HEK293 (cell line): ENCODE results near the gene MID1IP1.

Experiments used
- KLF16 ChIP-seq: fragments of 450-650 bp; formaldehyde crosslinking; IDR thresholded peaks from 2 replicates; pipeline ENCODE4 v1.5.1; 2017; ENCODE audit warnings: missing biosample characterization, missing genetic modification characterization
- KLF9 ChIP-seq: fragments of 450-650 bp; formaldehyde crosslinking; IDR thresholded peaks from 2 replicates; pipeline ENCODE4 v1.5.1; 2016; ENCODE audit warnings: missing biosample characterization, missing genetic modification characterization, low read depth
- MEIS1 ChIP-seq: sonication (generic); formaldehyde crosslinking; IDR thresholded peaks from 2 replicates; pipeline ENCODE4 v1.8.1; 2022; ENCODE audit warnings: missing genetic modification reagents, mild to moderate bottlenecking, borderline replicate concordance
- WT1 ChIP-seq: fragments of 450-650 bp; formaldehyde crosslinking; IDR thresholded peaks from 2 replicates; pipeline ENCODE4 v1.5.1; 2016; ENCODE audit warnings: missing biosample characterization, missing genetic modification characterization
- YY2 ChIP-seq: fragments of 450-650 bp; formaldehyde crosslinking; IDR thresholded peaks from 2 replicates; pipeline ENCODE4 v1.5.1; 2016; ENCODE audit warnings: missing biosample characterization, missing genetic modification characterization
- ZNF121 ChIP-seq: fragments of 450-650 bp; formaldehyde crosslinking; IDR thresholded peaks from 2 replicates; pipeline ENCODE4 v1.5.1; 2016; ENCODE audit warnings: missing biosample characterization, missing genetic modification characterization
- TF ChIP-seq, protein P1 (sequence below): fragments of 450-650 bp; formaldehyde crosslinking; IDR thresholded peaks from 2 replicates; pipeline ENCODE4 v1.5.1; 2016; ENCODE audit warnings: missing biosample characterization, missing genetic modification characterization
- TF ChIP-seq, protein P2 (sequence below): fragments of 450-650 bp; formaldehyde crosslinking; IDR thresholded peaks from 2 replicates; pipeline ENCODE4 v1.5.1; 2016; ENCODE audit warnings: missing biosample characterization, missing genetic modification characterization
- TF ChIP-seq, protein P3 (sequence below): fragments of 450-650 bp; formaldehyde crosslinking; IDR thresholded peaks from 2 replicates; pipeline ENCODE4 v1.5.1; 2016; ENCODE audit warnings: missing biosample characterization, missing genetic modification characterization
- TF ChIP-seq, protein P4 (sequence below): fragments of 450-650 bp; formaldehyde crosslinking; optimal IDR thresholded peaks from 2 replicates; pipeline ENCODE3; 2016; ENCODE audit warnings: missing biosample characterization, mild to moderate bottlenecking, missing genetic modification characterization

DNA sequence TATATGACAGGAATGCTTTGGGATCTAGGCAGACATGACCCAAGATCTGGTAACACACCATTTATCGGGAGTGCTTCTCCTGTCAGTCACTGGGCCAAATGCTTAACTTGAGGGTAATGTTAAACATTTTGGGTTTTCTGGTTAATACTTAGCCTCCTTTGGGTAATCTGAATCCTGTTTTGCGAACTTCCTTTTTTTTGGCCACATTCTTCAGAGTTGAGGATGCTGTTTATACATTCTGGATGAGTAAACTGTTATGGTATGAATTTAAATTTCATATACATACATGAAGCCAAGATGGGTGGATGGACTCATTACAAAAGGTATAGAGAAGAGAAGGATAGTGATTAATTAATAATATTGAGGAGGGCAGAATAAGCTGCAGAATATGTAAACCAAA lies 36.1 kb downstream of the MID1IP1 start:
- TF ChIP-seq, protein P1, sequence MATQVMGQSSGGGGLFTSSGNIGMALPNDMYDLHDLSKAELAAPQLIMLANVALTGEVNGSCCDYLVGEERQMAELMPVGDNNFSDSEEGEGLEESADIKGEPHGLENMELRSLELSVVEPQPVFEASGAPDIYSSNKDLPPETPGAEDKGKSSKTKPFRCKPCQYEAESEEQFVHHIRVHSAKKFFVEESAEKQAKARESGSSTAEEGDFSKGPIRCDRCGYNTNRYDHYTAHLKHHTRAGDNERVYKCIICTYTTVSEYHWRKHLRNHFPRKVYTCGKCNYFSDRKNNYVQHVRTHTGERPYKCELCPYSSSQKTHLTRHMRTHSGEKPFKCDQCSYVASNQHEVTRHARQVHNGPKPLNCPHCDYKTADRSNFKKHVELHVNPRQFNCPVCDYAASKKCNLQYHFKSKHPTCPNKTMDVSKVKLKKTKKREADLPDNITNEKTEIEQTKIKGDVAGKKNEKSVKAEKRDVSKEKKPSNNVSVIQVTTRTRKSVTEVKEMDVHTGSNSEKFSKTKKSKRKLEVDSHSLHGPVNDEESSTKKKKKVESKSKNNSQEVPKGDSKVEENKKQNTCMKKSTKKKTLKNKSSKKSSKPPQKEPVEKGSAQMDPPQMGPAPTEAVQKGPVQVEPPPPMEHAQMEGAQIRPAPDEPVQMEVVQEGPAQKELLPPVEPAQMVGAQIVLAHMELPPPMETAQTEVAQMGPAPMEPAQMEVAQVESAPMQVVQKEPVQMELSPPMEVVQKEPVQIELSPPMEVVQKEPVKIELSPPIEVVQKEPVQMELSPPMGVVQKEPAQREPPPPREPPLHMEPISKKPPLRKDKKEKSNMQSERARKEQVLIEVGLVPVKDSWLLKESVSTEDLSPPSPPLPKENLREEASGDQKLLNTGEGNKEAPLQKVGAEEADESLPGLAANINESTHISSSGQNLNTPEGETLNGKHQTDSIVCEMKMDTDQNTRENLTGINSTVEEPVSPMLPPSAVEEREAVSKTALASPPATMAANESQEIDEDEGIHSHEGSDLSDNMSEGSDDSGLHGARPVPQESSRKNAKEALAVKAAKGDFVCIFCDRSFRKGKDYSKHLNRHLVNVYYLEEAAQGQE (tag by site-specific recombination), result no peak
- no peak for TF ChIP-seq MEIS1 (CRISPR knock-in tag)
- no peak for TF ChIP-seq KLF9 (tag by site-specific recombination)
- TF ChIP-seq, protein P2, sequence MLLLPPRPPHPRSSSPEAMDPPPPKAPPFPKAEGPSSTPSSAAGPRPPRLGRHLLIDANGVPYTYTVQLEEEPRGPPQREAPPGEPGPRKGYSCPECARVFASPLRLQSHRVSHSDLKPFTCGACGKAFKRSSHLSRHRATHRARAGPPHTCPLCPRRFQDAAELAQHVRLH (tag by site-specific recombination), result no peak
- TF ChIP-seq ZNF121 (tag by site-specific recombination), result no peak
- TF ChIP-seq, protein P3, sequence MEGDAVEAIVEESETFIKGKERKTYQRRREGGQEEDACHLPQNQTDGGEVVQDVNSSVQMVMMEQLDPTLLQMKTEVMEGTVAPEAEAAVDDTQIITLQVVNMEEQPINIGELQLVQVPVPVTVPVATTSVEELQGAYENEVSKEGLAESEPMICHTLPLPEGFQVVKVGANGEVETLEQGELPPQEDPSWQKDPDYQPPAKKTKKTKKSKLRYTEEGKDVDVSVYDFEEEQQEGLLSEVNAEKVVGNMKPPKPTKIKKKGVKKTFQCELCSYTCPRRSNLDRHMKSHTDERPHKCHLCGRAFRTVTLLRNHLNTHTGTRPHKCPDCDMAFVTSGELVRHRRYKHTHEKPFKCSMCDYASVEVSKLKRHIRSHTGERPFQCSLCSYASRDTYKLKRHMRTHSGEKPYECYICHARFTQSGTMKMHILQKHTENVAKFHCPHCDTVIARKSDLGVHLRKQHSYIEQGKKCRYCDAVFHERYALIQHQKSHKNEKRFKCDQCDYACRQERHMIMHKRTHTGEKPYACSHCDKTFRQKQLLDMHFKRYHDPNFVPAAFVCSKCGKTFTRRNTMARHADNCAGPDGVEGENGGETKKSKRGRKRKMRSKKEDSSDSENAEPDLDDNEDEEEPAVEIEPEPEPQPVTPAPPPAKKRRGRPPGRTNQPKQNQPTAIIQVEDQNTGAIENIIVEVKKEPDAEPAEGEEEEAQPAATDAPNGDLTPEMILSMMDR, result no peak
- no peak for TF ChIP-seq WT1 (tag by site-specific recombination)
- TF ChIP-seq, protein P4, sequence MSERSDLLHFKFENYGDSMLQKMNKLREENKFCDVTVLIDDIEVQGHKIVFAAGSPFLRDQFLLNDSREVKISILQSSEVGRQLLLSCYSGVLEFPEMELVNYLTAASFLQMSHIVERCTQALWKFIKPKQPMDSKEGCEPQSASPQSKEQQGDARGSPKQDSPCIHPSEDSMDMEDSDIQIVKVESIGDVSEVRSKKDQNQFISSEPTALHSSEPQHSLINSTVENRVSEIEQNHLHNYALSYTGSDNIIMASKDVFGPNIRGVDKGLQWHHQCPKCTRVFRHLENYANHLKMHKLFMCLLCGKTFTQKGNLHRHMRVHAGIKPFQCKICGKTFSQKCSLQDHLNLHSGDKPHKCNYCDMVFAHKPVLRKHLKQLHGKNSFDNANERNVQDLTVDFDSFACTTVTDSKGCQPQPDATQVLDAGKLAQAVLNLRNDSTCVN (tag by site-specific recombination), result no peak
- no peak for TF ChIP-seq KLF16 (tag by site-specific recombination)
- TF ChIP-seq YY2 (tag by site-specific recombination), result no peak
